ENCODE data around the gene CBX8.

The CBX8 gene

DNA sequence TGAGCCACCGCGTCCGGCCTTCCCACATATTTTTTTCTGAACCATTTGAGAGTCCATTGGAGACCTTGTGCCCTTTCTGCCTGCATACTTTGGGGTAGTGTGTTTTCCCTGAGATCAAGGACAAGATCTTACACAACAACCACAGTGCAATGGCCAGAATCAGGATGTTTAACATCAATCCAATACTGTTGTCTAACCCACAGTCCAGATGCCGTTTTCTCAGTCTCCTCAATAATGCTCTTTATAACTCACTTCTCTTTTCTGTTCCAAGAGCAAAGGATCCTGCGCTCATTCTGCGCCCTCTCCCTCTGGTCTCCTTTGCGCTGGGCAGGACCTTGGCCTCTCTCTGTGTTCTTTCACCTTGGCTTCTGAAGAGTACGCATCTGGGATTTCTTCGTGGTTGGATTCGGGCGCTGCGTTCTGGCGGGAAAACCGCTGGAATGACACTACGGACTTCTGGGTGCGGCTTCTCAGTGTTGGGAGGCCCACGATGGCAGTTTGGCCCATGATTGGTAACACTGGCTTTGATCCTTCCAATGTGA, 25.8 kb upstream of the CBX8 start:
- no peaks in the 10 kb centered on the region for H3K9me3 ChIP-seq (ENCODE audit: insufficient read depth, low read length)
- no peaks in the 10 kb centered on the region for H3K79me2 ChIP-seq (ENCODE audit: insufficient read depth, low read length)
- no peaks in the 10 kb centered on the region for H3K9me2 ChIP-seq (replicated peaks; ENCODE audit: insufficient read depth, low read length)
- H3K4me2 ChIP-seq (ENCODE audit: low read depth, low read length, poor library complexity, severe bottlenecking) = no peak overlapping the region
- H3K9ac ChIP-seq (ENCODE audit: low read length) = no peak overlapping the region
- no peaks in the 10 kb centered on the region for H4K20me1 ChIP-seq (ENCODE audit: low read depth, low read length)
- TF ChIP-seq EZH2phosphoT487 (conservative IDR thresholded peaks at IDR 0.05; ENCODE audit: low read length) = no peak
- TF ChIP-seq, protein P1, sequence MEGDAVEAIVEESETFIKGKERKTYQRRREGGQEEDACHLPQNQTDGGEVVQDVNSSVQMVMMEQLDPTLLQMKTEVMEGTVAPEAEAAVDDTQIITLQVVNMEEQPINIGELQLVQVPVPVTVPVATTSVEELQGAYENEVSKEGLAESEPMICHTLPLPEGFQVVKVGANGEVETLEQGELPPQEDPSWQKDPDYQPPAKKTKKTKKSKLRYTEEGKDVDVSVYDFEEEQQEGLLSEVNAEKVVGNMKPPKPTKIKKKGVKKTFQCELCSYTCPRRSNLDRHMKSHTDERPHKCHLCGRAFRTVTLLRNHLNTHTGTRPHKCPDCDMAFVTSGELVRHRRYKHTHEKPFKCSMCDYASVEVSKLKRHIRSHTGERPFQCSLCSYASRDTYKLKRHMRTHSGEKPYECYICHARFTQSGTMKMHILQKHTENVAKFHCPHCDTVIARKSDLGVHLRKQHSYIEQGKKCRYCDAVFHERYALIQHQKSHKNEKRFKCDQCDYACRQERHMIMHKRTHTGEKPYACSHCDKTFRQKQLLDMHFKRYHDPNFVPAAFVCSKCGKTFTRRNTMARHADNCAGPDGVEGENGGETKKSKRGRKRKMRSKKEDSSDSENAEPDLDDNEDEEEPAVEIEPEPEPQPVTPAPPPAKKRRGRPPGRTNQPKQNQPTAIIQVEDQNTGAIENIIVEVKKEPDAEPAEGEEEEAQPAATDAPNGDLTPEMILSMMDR (IDR thresholded peaks at IDR 0.05; ENCODE audit: insufficient read depth, low read length, poor library complexity, severe bottlenecking) = no peak
- H3K27me3 ChIP-seq (ENCODE audit: low read length) = no peaks in the 10 kb centered on the region
- H3K27ac ChIP-seq (ENCODE audit: low read depth, low read length) = no peak overlapping the region
- no peak overlapping the region for H3K4me3 ChIP-seq (ENCODE audit: insufficient read depth, low read length, poor library complexity, severe bottlenecking)
- H3F3A ChIP-seq (ENCODE audit: insufficient read depth) = no peaks in the 10 kb centered on the region
- no peak overlapping the region for H2AFZ ChIP-seq (ENCODE audit: low read depth, low read length, severe bottlenecking)
- no peaks in the 10 kb centered on the region for H3K36me3 ChIP-seq (ENCODE audit: low read length)

DNA sequence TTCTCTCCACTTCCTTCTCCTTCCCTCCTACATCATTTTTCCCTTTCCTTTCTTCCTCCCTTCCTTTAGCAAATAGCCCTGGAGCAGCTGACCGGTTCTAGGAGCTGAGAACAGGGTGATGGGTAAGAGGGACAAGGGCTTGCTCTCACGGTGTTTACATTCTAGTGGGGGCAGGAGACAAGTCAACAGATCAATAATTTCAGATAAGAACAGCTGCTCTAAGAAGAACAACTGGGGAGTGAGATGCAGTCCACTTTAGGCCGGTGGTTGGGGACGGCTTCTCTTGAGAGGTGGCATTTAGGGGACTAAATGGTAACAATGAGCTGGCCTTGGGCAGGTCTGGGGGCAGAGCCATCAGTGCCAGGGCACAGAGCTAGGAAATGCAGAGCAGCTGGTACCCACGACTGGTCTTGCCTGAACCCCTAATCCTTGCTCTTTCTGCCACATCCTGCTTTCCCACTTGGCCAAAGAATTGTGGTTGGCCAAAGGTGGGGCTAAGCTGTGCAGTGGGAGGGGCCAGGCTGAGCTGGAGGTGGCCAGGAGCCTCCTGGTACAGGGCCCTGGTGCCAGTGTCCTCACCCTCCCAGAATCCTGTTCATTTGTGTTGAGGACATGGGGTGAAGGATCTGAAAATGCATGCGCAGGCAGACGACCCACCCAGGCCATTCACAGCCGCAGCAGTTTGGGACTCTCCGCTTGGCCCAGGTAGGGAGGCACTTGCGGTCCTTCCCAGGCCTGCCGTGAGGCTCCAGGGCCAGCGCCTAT, 24.6 kb upstream of the CBX8 start:
- Histone ChIP-seq H3K27ac (ENCODE audit: low read depth, low read length) (no peak overlapping the region), H3K4me3 (ENCODE audit: insufficient read depth, low read length, poor library complexity, severe bottlenecking) (no peak overlapping the region), H3K79me2 (ENCODE audit: insufficient read depth, low read length) (no peaks in the 10 kb centered on the region), H3K9me2 (replicated peaks; ENCODE audit: insufficient read depth, low read length) (no peaks in the 10 kb centered on the region), H3K4me2 (ENCODE audit: low read depth, low read length, poor library complexity, severe bottlenecking) (no peak overlapping the region), H3K36me3 (ENCODE audit: low read length) (no peaks in the 10 kb centered on the region), H3K27me3 (ENCODE audit: low read length) (no peaks in the 10 kb centered on the region), H3K9ac (ENCODE audit: low read length) (no peak overlapping the region), H3F3A (ENCODE audit: insufficient read depth) (no peaks in the 10 kb centered on the region), H3K9me3 (ENCODE audit: insufficient read depth, low read length) (no peaks in the 10 kb centered on the region), H4K20me1 (ENCODE audit: low read depth, low read length) (no peaks in the 10 kb centered on the region), H2AFZ (ENCODE audit: low read depth, low read length, severe bottlenecking) (no peak overlapping the region)
- TF ChIP-seq, protein P1 (IDR thresholded peaks at IDR 0.05; ENCODE audit: insufficient read depth, low read length, poor library complexity, severe bottlenecking) = no peak
- TF ChIP-seq EZH2phosphoT487 (conservative IDR thresholded peaks at IDR 0.05; ENCODE audit: low read length) = no peak

DNA sequence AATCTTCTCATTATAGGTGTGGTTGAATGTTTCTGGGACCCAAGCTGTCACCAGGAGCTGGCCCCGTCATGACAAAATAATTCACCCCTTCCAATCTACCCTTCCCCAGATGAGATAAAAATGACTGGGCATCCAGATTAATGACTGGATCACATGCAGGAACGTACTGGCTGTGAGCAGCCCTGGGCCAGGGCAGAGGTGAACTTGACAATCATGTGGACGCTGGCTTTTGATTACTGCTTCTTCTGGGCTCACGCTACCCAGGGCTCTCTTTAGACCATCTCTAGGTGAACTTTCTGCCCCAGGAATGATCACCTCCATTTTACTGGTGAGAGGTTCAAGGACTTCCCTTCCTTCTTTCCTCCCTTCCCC, 24.1 kb upstream of the CBX8 start:
- no peak overlapping the region for H3K4me3 ChIP-seq (ENCODE audit: insufficient read depth, low read length, poor library complexity, severe bottlenecking)
- H3K4me2 ChIP-seq (ENCODE audit: low read depth, low read length, poor library complexity, severe bottlenecking) = no peak overlapping the region
- no peak overlapping the region for H3K27ac ChIP-seq (ENCODE audit: low read depth, low read length)

More for the DNA sequence above, 24.1 kb upstream of the CBX8 start:
- Histone ChIP-seq H3K36me3 (ENCODE audit: low read length) (no peaks in the 10 kb centered on the region), H4K20me1 (ENCODE audit: low read depth, low read length) (no peaks in the 10 kb centered on the region), H3K79me2 (ENCODE audit: insufficient read depth, low read length) (no peaks in the 10 kb centered on the region), H3F3A (ENCODE audit: insufficient read depth) (no peaks in the 10 kb centered on the region), H3K9me2 (replicated peaks; ENCODE audit: insufficient read depth, low read length) (no peaks in the 10 kb centered on the region), H3K27me3 (ENCODE audit: low read length) (no peaks in the 10 kb centered on the region), H3K9me3 (ENCODE audit: insufficient read depth, low read length) (no peaks in the 10 kb centered on the region), H2AFZ (ENCODE audit: low read depth, low read length, severe bottlenecking) (no peak overlapping the region), H3K9ac (ENCODE audit: low read length) (no peak overlapping the region)
- TF ChIP-seq, protein P1 (IDR thresholded peaks at IDR 0.05; ENCODE audit: insufficient read depth, low read length, poor library complexity, severe bottlenecking) = no peak
- TF ChIP-seq EZH2phosphoT487 (conservative IDR thresholded peaks at IDR 0.05; ENCODE audit: low read length) = no peak
